ENCODE results near the gene UBAP1L. TPM values are rescaled to one million over a fixed set of nuclear protein-coding genes. Genes with fewer than 3 reads are reported as not detected.
"Not testable (repeated sequence)": the region's sequence is repeated elsewhere in the genome, so short reads cannot be mapped to it uniquely, and the experiment has no call there.

Gene UBAP1L
- total RNA-seq, 2 donors from 2014 or later = 2.1 to 2.9 TPM

- DNase-seq (no peak), ATAC-seq (no peak)
- intact Hi-C loops (cut with DNase I) = no loop called here
Measured at GRCh38 chr15:65056868-65057548, 58.0 kb downstream of the UBAP1L start.

- intact Hi-C loops (cut with DNase I) = no loop called here
- ATAC-seq = no peak
- no peak for DNase-seq
Measured at GRCh38 chr15:65056106-65056505, 58.9 kb downstream of the UBAP1L start.

- peak; percentile 31 to 82 for ATAC-seq
- intact Hi-C loops (cut with DNase I) = no loop called here
Measured at GRCh38 chr15:65055201-65055870, 59.7 kb downstream of the UBAP1L start.

GRCh38 chr15:65054333-65055200 lies 60.4 kb downstream of the UBAP1L start:
- ATAC-seq (peak; percentile 67 to 81), DNase-seq (peak; percentile 77)
- intact Hi-C loops (cut with DNase I) = loop anchor here (5.0 kb wide), 2 partner anchors 33 to 48 kb away; no protein-coding TSS in a partner anchor

More at GRCh38 chr15:65055201-65055870, 59.7 kb downstream of the UBAP1L start:
- no peak for DNase-seq

- ATAC-seq = no peak
- intact Hi-C loops (cut with DNase I) = loop anchor here (2.0 to 5.0 kb wide), 3 partner anchors 30 to 49 kb away; no protein-coding TSS in a partner anchor
- no peak for DNase-seq
Measured at GRCh38 chr15:65052956-65053355, 62.0 kb downstream of the UBAP1L start.

GRCh38 chr15:65051266-65051665 lies 63.7 kb downstream of the UBAP1L start:
- no peak for ATAC-seq
- intact Hi-C loops (cut with DNase I) = loop anchor here (5.0 kb wide), 2 partner anchors 36 to 51 kb away; no protein-coding TSS in a partner anchor
- no peak for DNase-seq

GRCh38 chr15:65050270-65050669 lies 64.7 kb downstream of the UBAP1L start:
- intact Hi-C loops (cut with DNase I) = loop anchor here (5.0 kb wide), 2 partner anchors 37 to 52 kb away; no protein-coding TSS in a partner anchor
- DNase-seq (no peak), ATAC-seq (no peak)

GRCh38 chr15:65049418-65049840 lies 65.6 kb downstream of the UBAP1L start:
- intact Hi-C loops (cut with DNase I) = loop anchor here in 1 of 2 donors (10.0 kb wide), 1 partner anchor 225 kb away; no protein-coding TSS in a partner anchor

GRCh38 chr15:65048241-65048640 lies 66.8 kb downstream of the UBAP1L start:
- ATAC-seq = no peak
- intact Hi-C loops (cut with DNase I) = loop anchor here in 1 of 2 donors (10.0 kb wide), 1 partner anchor 227 kb away; no protein-coding TSS in a partner anchor
- DNase-seq = no peak

More at GRCh38 chr15:65049418-65049840, 65.6 kb downstream of the UBAP1L start:
- DNase-seq (peak; percentile 93), ATAC-seq (peak; percentile 91 to 97)

GRCh38 chr15:65044724-65045481 lies 70.1 kb downstream of the UBAP1L start, which contains the start of gene SLC51B:
TSS of gene SLC51B (plus strand) at chr15:65045387. CDS start at chr15:65050005, 4,618 bp downstream.
- intact Hi-C loops (cut with DNase I) = loop anchor here in 1 of 2 donors (10.0 kb wide), 1 partner anchor 230 kb away; no protein-coding TSS in a partner anchor
- peak; percentile 64 for DNase-seq
- ATAC-seq = peak in 1 of 2 donors; percentile 84

- intact Hi-C loops (cut with DNase I) = loop anchor here in 1 of 2 donors (10.0 kb wide), 1 partner anchor 231 kb away; no protein-coding TSS in a partner anchor
- ATAC-seq = peak in 1 of 2 donors; percentile 70
Measured at GRCh38 chr15:65044218-65044617, 70.8 kb downstream of the UBAP1L start.

GRCh38 chr15:65042776-65043327 lies 72.1 kb downstream of the UBAP1L start:
- intact Hi-C loops (cut with DNase I) = loop anchor here in 1 of 2 donors (10.0 kb wide), 1 partner anchor 232 kb away; no protein-coding TSS in a partner anchor
- no peak for DNase-seq

More at GRCh38 chr15:65044218-65044617, 70.8 kb downstream of the UBAP1L start:
- DNase-seq = not testable (repeated sequence)

More at GRCh38 chr15:65042776-65043327, 72.1 kb downstream of the UBAP1L start:
- no peak for ATAC-seq

Other genes starting within 250 kb of the UBAP1L start
- gene ANKDD1A, start 203.3 kb downstream of the UBAP1L start, total RNA-seq = 1 to 10 TPM; 3.9 to 5.0 TPM
- 10 to 100 TPM; 54.0 to 58.6 TPM for gene SPG21, start 125.3 kb downstream of the UBAP1L start, total RNA-seq
- gene MTFMT, start 85.6 kb downstream of the UBAP1L start, total RNA-seq = 10 to 100 TPM; 13.9 to 23.6 TPM
- gene SLC51B, start 69.8 kb downstream of the UBAP1L start, total RNA-seq = not detected
- gene RASL12, start 47.2 kb downstream of the UBAP1L start, total RNA-seq = 10 to 100 TPM; 53.3 to 63.3 TPM
- 1 to 10 TPM; 2.6 to 5.2 TPM for gene KBTBD13, start 38.5 kb downstream of the UBAP1L start, total RNA-seq
- gene PDCD7, start 18.6 kb upstream of the UBAP1L start, total RNA-seq = 10 to 100 TPM; 15.7 to 19.3 TPM
- gene CLPX, start 70.1 kb upstream of the UBAP1L start, total RNA-seq = 10 to 100 TPM; 40.8 to 52.5 TPM
- gene CILP, start 96.3 kb upstream of the UBAP1L start, total RNA-seq = 10 to 100 TPM in 1 of 2 donors, 1 to 10 TPM in 1; 8.2 to 31.1 TPM
- 1 to 10 TPM; 3.5 to 4.6 TPM for gene PARP16, start 171.7 kb upstream of the UBAP1L start, total RNA-seq
- gene RNU5A-1, start 180.9 kb upstream of the UBAP1L start, total RNA-seq = not detected
- 10 to 100 TPM; 39.9 to 44.0 TPM for gene RNU5B-1, start 189.5 kb upstream of the UBAP1L start, total RNA-seq